ENCODE results near the gene MCF2L2.
"Not testable (repeated sequence)": the region's sequence is repeated elsewhere in the genome, so short reads cannot be mapped to it uniquely, and the experiment has no call there.

MCF2L2 gene

DNA sequence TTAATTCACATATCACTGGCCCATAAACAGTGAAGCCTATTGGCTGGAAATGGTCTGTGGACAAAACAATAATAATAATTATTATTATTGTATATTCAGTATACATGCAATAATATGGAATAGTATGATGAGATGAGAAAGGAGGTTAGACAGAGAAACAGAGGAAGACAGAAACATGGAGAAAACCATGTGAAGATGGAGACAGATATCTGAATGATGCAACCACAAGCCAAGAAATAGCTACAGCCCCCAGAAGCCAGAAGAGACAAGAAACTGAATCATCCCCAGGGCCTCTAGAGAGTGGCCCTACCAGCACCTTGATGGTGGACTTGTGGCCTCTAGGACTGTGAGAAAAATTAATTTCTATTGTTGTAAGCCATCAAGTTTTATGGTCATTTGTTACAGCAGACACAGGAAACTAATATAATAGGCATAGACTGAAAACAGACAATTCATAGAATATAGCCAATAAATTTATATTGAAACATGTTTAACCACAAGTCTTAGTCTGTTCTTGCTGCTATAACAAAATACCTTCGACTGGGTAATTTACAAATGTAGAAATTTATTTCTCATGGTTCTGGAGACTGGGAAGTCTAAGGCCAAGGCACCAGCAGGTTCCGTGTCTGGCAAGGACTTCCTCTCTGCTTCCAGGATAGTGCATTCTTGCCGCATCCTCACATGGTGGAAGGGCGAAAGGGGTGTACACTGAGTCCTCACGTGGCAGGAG lies 31.6 kb downstream of the MCF2L2 start:
- DNase-seq = no peak

DNA sequence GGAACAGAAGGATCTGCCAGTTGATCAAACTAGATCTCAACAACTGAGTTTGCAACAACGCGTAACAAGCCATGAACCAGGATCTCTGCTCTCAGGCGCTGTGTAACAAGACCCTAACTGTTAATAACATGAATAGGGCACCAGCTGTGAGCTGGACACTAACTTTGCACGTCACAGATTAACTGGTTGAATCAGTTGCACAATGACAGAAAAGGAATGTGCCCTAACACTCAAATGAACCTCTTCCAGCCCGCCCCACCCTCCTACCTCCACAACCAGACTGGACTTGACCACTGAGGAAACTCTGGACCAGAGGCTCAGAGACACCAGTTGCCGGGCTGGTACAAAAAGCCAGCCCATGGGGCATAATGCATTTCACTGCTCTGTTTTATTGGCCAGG lies 34.3 kb downstream of the MCF2L2 start:
- peak in 1 of 2 experiments; percentile 65 for DNase-seq

DNA sequence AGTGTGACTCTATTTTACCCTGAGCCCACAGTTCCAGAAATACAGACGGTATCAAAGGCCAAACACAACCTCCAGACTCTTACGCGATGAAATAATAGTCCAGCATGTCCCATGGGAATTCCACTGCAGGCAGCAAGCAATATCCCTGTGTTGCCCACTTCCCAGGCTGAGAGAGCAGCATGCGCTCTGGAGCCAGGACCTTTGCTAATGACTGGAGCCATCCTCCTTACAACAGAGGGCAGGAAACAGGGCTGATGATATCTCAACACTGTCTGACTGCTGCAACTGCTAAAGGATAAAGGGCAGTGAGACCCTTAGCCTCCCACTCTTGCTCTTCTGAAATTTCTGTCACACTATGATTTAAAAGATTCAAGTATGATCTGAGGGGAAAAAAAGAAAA lies 34.8 kb downstream of the MCF2L2 start:
- peak in 1 of 2 experiments; percentile 18 for DNase-seq

DNA sequence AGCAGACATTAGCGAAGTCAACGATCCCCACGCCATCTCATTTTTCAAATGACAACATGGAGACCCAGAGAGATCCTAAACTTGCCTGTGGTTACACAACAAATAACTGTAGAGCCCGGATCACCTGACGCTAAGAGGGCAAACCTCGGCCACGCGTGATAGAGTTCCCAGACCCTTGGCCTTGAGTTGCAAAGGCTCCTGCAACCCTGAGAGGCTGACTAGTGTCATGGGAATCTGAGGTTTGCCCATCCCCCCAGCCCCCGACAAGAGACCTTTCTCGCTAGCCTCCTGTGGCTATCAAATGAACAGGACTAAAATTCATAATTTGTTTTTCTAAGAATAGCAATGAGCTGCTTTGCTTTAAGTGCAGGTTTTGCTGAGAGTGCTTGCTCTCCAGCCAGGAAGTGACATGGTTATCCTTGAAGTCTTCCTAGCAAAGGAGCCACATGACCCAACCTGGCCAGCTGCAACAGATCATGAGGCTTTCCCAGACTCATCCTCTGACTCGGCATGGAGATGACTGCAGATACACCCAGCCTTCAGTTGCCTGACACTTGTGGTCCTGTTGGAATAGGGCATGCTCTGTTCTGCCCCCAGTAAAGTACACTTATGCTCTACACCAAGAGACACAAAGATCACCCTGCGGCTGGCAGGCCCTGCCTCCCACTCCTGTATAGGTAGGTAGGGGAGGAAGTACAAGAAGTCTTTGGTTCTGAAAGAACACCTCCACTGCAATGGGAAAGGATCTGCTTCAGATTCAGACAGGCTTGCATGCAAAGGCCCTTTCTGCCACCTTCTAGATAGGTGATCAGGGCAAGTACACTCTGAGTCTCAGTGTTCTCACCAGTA lies 36.0 kb downstream of the MCF2L2 start:
- no peak for DNase-seq

- no peak for DNase-seq
Observed at GRCh38 chr3:183391460-183391859, 37.0 kb downstream of the MCF2L2 start.

- no peak for DNase-seq
Observed at GRCh38 chr3:183390844-183391243, 37.6 kb downstream of the MCF2L2 start.

GRCh38 chr3:183388213-183388895 lies 40.1 kb downstream of the MCF2L2 start:
- DNase-seq = no peak

- no peak for DNase-seq
Observed at GRCh38 chr3:183387797-183388196, 40.6 kb downstream of the MCF2L2 start.

DNA sequence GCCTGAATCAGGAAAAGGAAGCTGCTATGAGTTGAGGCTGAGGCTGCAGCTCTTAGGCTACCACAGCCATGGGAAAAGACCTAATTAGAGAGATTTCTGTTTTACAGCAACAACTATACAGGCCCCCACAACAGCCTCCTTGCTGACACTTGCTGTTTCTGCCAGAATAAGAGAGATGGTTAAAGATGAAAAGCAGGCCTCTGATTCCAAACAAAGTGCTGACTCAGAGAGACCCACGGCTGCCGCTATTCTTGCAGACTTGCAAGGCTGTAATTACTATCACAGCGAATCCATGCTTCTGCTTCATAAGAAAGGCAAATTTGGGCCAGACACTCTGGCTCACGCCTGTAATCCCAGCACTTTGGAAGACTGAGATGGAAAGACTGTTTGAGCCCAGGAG lies 41.8 kb downstream of the MCF2L2 start:
- DNase-seq = no peak

- DNase-seq = peak in 1 of 2 experiments; percentile 74
Observed at GRCh38 chr3:183385698-183386613, 42.5 kb downstream of the MCF2L2 start.

DNA sequence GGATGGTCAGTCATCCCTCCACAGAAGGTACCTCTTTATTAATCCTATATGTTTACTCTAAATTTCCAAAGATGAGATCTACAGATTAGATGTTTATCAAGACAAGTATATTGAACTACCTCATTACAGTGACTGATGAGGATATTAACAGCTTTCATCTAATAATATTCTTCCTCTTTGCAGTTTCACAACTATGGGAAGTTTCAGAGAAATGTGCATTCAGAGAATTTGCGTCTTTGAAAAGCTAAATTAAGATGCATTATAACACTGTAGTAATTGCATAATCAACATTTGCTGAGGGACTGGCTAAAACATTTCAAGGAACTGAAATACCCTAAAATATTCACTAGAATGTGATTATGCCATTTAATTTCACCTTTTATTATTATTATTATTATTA lies 46.7 kb downstream of the MCF2L2 start:
- no peak for DNase-seq

GRCh38 chr3:183381179-183381578 lies 47.2 kb downstream of the MCF2L2 start:
- no peak for DNase-seq

DNA sequence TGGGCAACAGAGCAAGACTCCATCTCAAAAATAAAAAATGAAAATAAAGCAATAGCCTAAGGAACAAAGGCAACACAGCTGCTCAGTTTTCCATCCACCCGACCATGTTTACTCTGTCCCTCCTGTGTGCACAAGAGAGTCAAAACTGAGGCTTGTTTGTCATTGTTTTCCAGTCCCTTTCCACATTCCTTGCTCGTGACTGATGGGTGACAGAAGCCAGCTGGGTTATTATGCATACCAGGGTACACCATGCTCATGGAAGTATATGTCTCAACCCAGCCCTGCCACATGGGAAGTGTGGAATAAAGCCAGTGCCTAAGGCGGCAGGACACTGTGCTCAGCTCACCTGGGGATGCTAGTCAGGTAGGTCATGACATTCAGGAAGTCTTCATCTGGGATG lies 49.5 kb downstream of the MCF2L2 start:
- DNase-seq = no peak

DNA sequence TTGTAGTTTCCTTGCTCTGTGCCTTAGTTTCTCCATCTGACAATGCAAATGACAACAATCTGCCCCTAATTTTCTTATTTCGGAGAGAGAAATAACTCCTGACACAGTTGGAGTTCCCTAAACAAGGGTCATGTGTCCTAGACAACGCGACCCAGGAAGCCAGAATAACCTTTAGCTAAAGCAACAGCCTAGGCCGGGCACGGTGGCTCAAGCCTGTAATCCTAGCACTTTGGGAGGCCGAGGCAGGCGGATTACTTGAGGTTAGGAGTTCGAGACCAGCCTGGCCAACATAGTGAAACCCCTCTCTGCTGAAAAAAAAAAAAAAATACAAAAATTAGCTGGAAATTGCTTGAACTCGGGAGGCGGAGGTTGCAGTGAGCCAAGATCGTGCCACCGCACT lies 49.9 kb downstream of the MCF2L2 start:
- DNase-seq = no peak

DNA sequence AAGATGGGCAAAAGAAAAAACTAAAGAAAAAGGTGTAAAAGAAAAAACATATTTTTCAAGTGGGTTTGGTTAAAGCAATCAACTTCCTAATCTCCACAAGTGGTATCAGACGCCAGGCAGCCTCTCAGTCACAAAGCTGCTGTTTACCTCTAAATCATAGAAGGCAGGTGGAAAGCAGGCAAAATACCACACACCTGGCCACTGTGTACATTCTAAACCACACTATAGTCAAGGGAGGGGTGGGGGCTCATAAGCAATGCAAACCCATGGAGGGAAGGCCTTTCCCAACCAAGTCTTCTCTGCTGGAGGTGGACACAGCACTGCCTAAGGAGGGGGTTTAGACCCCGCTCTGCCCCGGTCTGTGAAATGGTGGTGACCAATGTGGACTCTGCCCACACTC lies 50.4 kb downstream of the MCF2L2 start:
- no peak for DNase-seq

GRCh38 chr3:183377307-183377959 lies 51.0 kb downstream of the MCF2L2 start:
- no peak for DNase-seq

DNA sequence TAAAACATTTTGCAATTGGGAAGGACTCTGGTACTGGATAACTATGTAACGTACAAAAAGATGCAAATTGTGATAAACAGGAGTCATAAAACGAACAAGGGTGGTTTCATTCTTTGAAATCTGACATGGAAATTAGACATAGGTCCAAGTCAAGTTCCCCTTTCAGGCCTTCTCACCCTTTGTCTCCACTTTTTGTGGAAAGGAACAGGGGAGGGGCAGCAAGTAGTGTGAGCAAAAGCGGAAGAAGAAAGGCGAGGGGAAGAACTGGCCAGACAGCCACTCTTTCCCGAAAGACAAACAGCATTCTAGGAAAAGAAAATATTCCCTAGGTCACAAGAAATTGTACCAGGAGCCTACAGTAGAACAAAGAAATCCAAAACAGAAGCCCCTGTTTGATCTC lies 52.6 kb downstream of the MCF2L2 start:
- DNase-seq = no peak

DNA sequence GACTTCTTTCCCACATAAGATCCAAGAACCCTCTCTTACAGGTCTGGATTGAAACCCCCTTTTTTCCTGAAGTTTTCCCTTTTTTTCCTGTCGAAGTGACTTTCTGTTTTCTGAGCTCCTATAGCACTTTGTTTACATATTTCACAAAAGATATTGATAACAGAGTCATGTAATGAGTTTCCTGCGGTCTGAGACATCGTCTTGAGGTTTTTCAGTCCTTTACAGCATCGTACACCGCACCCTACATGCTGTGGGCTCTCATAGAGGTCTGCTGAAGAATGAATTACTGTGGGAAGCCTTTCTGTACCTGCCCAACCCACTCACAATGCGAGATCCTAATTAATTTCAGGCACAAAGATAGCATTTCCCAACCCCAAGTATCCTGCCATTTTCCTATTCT lies 53.1 kb downstream of the MCF2L2 start:
- no peak for DNase-seq

- DNase-seq = no peak
Observed at GRCh38 chr3:183372911-183373310, 55.5 kb downstream of the MCF2L2 start.

DNA sequence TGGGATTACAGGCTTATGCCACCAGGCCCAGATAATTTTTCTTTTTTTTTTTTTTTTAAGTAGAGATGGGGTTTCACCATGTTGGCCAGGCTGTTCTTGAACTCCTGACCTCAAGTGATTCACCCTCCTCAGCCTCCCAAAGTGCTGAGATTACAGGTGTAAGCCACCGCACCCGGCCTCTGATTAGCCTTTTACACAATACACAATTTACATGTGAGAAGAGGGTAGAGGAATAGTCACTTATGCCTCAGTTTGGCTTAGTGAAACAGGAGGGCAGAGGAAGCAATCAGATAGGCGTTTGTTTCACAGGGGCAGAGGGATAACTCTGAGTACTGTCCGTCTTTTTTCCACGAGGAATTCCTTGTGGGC lies 56.8 kb downstream of the MCF2L2 start:
- DNase-seq = not testable (repeated sequence)

DNA sequence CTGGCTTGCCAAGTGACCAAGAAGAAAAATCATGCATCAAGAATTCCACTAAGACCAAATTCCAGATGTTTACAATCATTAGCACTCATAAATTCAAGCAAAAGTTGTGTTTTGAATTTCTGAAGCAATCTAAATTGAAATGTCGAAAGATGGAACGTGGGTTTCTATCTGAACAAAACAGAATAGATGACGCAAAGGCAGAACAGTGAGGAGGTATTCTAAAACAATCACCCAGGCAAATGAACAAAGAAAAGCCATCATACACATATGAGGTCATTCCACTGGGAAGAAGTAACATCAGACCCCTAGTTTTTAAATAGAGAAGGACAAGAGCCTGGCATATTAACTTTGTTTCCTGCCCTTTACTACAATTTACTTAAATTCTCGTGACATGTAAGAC lies 58.0 kb downstream of the MCF2L2 start:
- no peak for DNase-seq

DNA sequence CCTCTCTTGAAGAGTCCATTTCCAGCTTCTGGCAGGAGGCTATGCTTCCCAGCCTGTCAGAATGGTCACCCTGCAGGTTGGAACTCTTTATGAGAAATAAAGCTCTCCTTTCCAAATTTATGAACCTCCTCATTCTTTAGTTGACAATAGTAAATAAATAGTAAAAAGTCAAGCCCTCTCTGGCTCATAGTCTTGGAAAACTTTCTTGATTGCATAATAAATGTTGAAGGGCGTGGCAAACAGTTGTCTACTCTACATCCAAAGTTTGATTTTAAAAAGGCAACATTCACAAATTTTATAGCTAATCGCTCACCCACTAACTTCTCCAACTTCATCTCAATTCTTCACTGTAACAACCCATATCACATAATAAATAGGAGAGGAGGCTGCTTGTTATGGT lies 58.8 kb downstream of the MCF2L2 start:
- no peak for DNase-seq
